GM23338 (cell line): ENCODE measurements around the gene TOR3A. TPM values are rescaled to one million over a fixed set of nuclear protein-coding genes. Genes with fewer than 3 reads are reported as not detected.

ENCODE experiments used
- ATAC-seq: fragments of 200-7000 bp; cut with Tn5 transposase; 3 replicates; pipeline ENCODE4 v1.9.1; 2020
- DNase-seq: peaks from one replicate; pipeline ENCODE4 v3.0.0-alpha.2; 2015; ENCODE audit warnings: low spot score
- H2AFZ ChIP-seq: fragments of 200-600 bp; sonication (generic); 2 replicates; pipeline ENCODE4 v1.8.0; 2016; ENCODE audit warnings: antibody characterized with exemption, mild to moderate bottlenecking, moderate library complexity
- H3F3A ChIP-seq: fragments of 200-600 bp; sonication (generic); replicated peaks from 2 replicates; pipeline ENCODE4 v1.8.0; 2017; ENCODE audit warnings: antibody characterized with exemption, mixed run types, low read depth
- H3K27ac ChIP-seq: fragments of 200-600 bp; sonication (generic); 2 replicates; pipeline ENCODE4 v1.6.1; 2016; ENCODE audit warnings: low read depth
- H3K27me3 ChIP-seq: fragments of 200-600 bp; sonication (generic); 2 replicates; pipeline ENCODE4 v1.8.0; 2016; ENCODE audit warnings: mild to moderate bottlenecking, mixed run types, moderate library complexity; ENCODE audit not compliant: insufficient read depth
- H3K36me3 ChIP-seq: fragments of 200-600 bp; sonication (generic); 2 replicates; pipeline ENCODE4 v1.8.0; 2016; ENCODE audit warnings: mild to moderate bottlenecking; ENCODE audit not compliant: insufficient read depth
- H3K4me1 ChIP-seq: fragments of 200-600 bp; sonication (generic); 2 replicates; pipeline ENCODE4 v1.8.0; 2016; ENCODE audit warnings: mild to moderate bottlenecking, moderate library complexity; ENCODE audit not compliant: insufficient read depth
- H3K4me2 ChIP-seq: fragments of 200-600 bp; sonication (generic); 2 replicates; pipeline ENCODE4 v1.7.1; 2017; ENCODE audit warnings: mixed run types
- H3K4me3 ChIP-seq: fragments of 200-600 bp; sonication (generic); 2 replicates; pipeline ENCODE4 v1.6.1; 2016; ENCODE audit warnings: mixed run types
- H3K79me2 ChIP-seq: fragments of 200-600 bp; sonication (generic); replicated peaks from 2 replicates; pipeline ENCODE4 v1.8.0; 2017; ENCODE audit warnings: mild to moderate bottlenecking; ENCODE audit not compliant: insufficient read depth
- H3K9me2 ChIP-seq: fragments of 200-600 bp; sonication (generic); 2 replicates; pipeline ENCODE4 v1.8.0; 2017; ENCODE audit not compliant: insufficient read depth
- H4K20me1 ChIP-seq: fragments of 200-600 bp; sonication (generic); replicated peaks from 2 replicates; pipeline ENCODE4 v1.8.0; 2017; ENCODE audit warnings: mild to moderate bottlenecking; ENCODE audit not compliant: insufficient read depth
- H3K27ac Mint-ChIP-seq: 2 replicates; pipeline ENCODE4 v1.8.0; 2020; ENCODE audit warnings: inconsistent platforms, mild to moderate bottlenecking, moderate library complexity, mixed read lengths
- H3K27me3 Mint-ChIP-seq: 3 replicates; pipeline ENCODE4 v1.8.0; 2022; ENCODE audit warnings: low read depth, mild to moderate bottlenecking, moderate library complexity, mixed read lengths, inconsistent platforms; ENCODE audit not compliant: insufficient read depth, poor library complexity
- H3K36me3 Mint-ChIP-seq: 3 replicates; pipeline ENCODE4 v1.8.0; 2021; ENCODE audit warnings: low read depth, mild to moderate bottlenecking, inconsistent platforms, moderate library complexity, mixed read lengths
- H3K4me1 Mint-ChIP-seq: 3 replicates; pipeline ENCODE4 v1.8.0; 2020; ENCODE audit warnings: mild to moderate bottlenecking, inconsistent platforms, mixed read lengths
- H3K4me3 Mint-ChIP-seq: 3 replicates; pipeline ENCODE4 v1.8.0; 2021; ENCODE audit warnings: moderate library complexity, mild to moderate bottlenecking, inconsistent platforms, mixed read lengths
- H3K9me3 Mint-ChIP-seq: 3 replicates; pipeline ENCODE4 v1.8.0; 2020; ENCODE audit warnings: moderate library complexity, mild to moderate bottlenecking, inconsistent platforms, mixed read lengths
- CREB1 ChIP-seq: fragments of 250-450 bp; sonication (Bioruptor Pico); IDR thresholded peaks from 2 replicates; pipeline ENCODE4 v1.5.0; 2020; ENCODE audit warnings: low read depth, mild to moderate bottlenecking, moderate library complexity
- CTCF ChIP-seq, 2 experiments: fragments of 200-600 bp in 1 of 2; sonication (generic) in 1 of 2; conservative IDR thresholded peaks; 2 replicates each; pipeline versions ENCODE4 v1.5.1 to v1.6.1; 2016 to 2017; ENCODE audit warnings: antibody characterized with exemption in 2 of 2, low read depth in 2 of 2, mild to moderate bottlenecking in 2 of 2, moderate library complexity in 1 of 2
- ETS1 ChIP-seq: IDR thresholded peaks from 2 replicates; pipeline ENCODE4 v1.6.1; 2016; ENCODE audit warnings: antibody characterized with exemption
- EZH2 ChIP-seq: fragments of 200-600 bp; sonication (generic); IDR thresholded peaks from one replicate; pipeline ENCODE4 v1.8.0; 2017; ENCODE audit warnings: antibody characterized with exemption, mild to moderate bottlenecking, low read depth; ENCODE audit not compliant: unreplicated experiment
- EZH2phosphoT487 ChIP-seq: fragments of 200-600 bp; sonication (generic); IDR thresholded peaks from one replicate; pipeline ENCODE4 v1.8.1; 2018; ENCODE audit warnings: antibody characterized with exemption; ENCODE audit not compliant: unreplicated experiment
- JUNB ChIP-seq: IDR thresholded peaks from one replicate; pipeline ENCODE4 v1.6.1; 2016; ENCODE audit warnings: antibody characterized with exemption; ENCODE audit not compliant: unreplicated experiment
- NANOG ChIP-seq: IDR thresholded peaks from 2 replicates; pipeline ENCODE4 v1.6.1; 2016; ENCODE audit warnings: antibody characterized with exemption, borderline replicate concordance
- POLR2AphosphoS5 ChIP-seq: IDR thresholded peaks from 2 replicates; pipeline ENCODE4 v1.6.1; 2016; ENCODE audit warnings: antibody characterized with exemption, low read depth
- ZNF114 ChIP-seq: fragments of 250-450 bp; sonication (Bioruptor Pico); IDR thresholded peaks from 2 replicates; pipeline ENCODE4 v1.5.0; 2020; ENCODE audit warnings: mild to moderate bottlenecking, moderate library complexity
- ZNF331 ChIP-seq: fragments of 250-450 bp; sonication (Bioruptor Pico); IDR thresholded peaks from 2 replicates; pipeline ENCODE4 v1.5.0; 2020; ENCODE audit warnings: low read depth, mild to moderate bottlenecking, moderate library complexity
- ZNF462 ChIP-seq: fragments of 250-450 bp; sonication (Bioruptor Pico); IDR thresholded peaks from 2 replicates; pipeline ENCODE4 v1.5.0; 2020; ENCODE audit warnings: mild to moderate bottlenecking, moderate library complexity
- polyA plus RNA-seq: library from polyadenylated mRNA; unstranded; fragments of >200 nt; fragmentation: Nextera tagmentation; extraction: Ambion mirVana; gene quantifications from 2 replicates; pipeline ENCODE4 v1.2.1, GENCODE V29; 2016
- total RNA-seq: library from RNA; depleted of rRNA; stranded (reverse); fragments of >200 nt; shearing (Covaris generic); gene quantifications from 2 replicates; pipeline ENCODE4 v1.2.3, GENCODE V29; 2014

Gene TOR3A
- total and polyA plus RNA-seq, 2 experiments from 2014 or later, result 11.2 to 57.6 TPM

- TF ChIP-seq CTCF (conservative IDR thresholded peaks at IDR 0.05; ENCODE audit: low read depth in 2 of 2), result no peak
- TF ChIP-seq ZNF331 (CRISPR knock-in tag), result no peak
- no peak for TF ChIP-seq EZH2phosphoT487
- no peak for TF ChIP-seq POLR2AphosphoS5
- TF ChIP-seq EZH2, result no peak
These were observed 12.9 kb downstream of the TOR3A start (continued) for GRCh38 chr1:179094818-179095217.

- Histone ChIP-seq H4K20me1 (no peaks in the 10 kb centered on the region; the same call in 1 of the 2 replicates), H3K27ac (no peak overlapping the region), H3K4me2 (no peak overlapping the region), H3K79me2 (0 out of 2 replicates have a peak, but pooled peaks cover 1% of the 10 kb centered on the region), H3F3A (no peaks in the 10 kb centered on the region), H3K27me3 (no peaks in the 10 kb centered on the region), H2AFZ (no peak overlapping the region), H3K4me3 (no peak overlapping the region), H3K9me2 (0 out of 2 replicates have a peak, but pooled peaks cover 4% of the 10 kb centered on the region), H3K4me1 (peaks cover 8% of the 10 kb centered on the region; the same call in 1 of the 2 replicates), H3K36me3 (peaks cover 16% of the 10 kb centered on the region; the same call in 1 of the 2 replicates)
- Mint-ChIP-seq H3K4me1 (peaks cover 12% of the 10 kb centered on the region), H3K27me3 (no peaks in the 10 kb centered on the region), H3K9me3 (no peaks in the 10 kb centered on the region), H3K4me3 (no peak overlapping the region), H3K36me3 (peaks cover 59% of the 10 kb centered on the region), H3K27ac (no peak overlapping the region)
- ATAC-seq (no peak), DNase-seq (no peak)
- TF ChIP-seq EZH2phosphoT487, result no peak
- TF ChIP-seq JUNB, result no peak
- TF ChIP-seq ETS1, result no peak
- TF ChIP-seq NANOG, result no peak
- TF ChIP-seq ZNF331 (CRISPR knock-in tag), result no peak
- no peak for TF ChIP-seq ZNF462
- TF ChIP-seq POLR2AphosphoS5, result no peak
- no peak for TF ChIP-seq ZNF114 (CRISPR knock-in tag)
- TF ChIP-seq CTCF (conservative IDR thresholded peaks at IDR 0.05; ENCODE audit: low read depth in 2 of 2), result no peak
- TF ChIP-seq CREB1 (CRISPR knock-in tag), result no peak
These were observed 13.5 kb downstream of the TOR3A start for GRCh38 chr1:179095377-179095776.
